SK-N-SH (cell line): ENCODE results near the gene CDC45.

ENCODE experiments used
- CTCF ChIP-seq: fragments of 200-600 bp; sonication (generic); IDR thresholded peaks from 2 replicates; pipeline ENCODE4 v1.6.1; 2017; ENCODE audit warnings: antibody characterized with exemption, mild to moderate bottlenecking, moderate library complexity
- EP300 ChIP-seq, 2 experiments: IDR thresholded peaks; 2 replicates each; pipeline versions ENCODE4 v1.4.0 to v1.6.1; 2012; ENCODE audit warnings: borderline replicate concordance in 1 of 2, low read depth in 1 of 2, low read length in 1 of 2
- EZH2phosphoT487 ChIP-seq: fragments of 200-600 bp; sonication (generic); IDR thresholded peaks from 2 replicates; pipeline ENCODE4 v1.6.1; 2017; ENCODE audit warnings: low read depth, mixed run types, mild to moderate bottlenecking, antibody characterized with exemption, moderate library complexity, borderline replicate concordance
- GABPA ChIP-seq: IDR thresholded peaks from 2 replicates; pipeline ENCODE4 v1.4.0; 2012; ENCODE audit warnings: low read depth, mild to moderate bottlenecking
- MXI1 ChIP-seq: IDR thresholded peaks from 2 replicates; pipeline ENCODE4 v1.6.1; 2012; ENCODE audit warnings: mild to moderate bottlenecking, low read depth, low read length, improper control_type of control experiment
- NRF1 ChIP-seq: IDR thresholded peaks from 2 replicates; pipeline ENCODE4 v1.6.1; 2012; ENCODE audit warnings: low read depth, mild to moderate bottlenecking, low read length
- RAD21 ChIP-seq: IDR thresholded peaks from 2 replicates; pipeline ENCODE4 v1.6.1; 2012; ENCODE audit warnings: mild to moderate bottlenecking, low read length
- RFX5 ChIP-seq: IDR thresholded peaks from 2 replicates; pipeline ENCODE4 v1.6.1; 2012; ENCODE audit warnings: mild to moderate bottlenecking, improper control_type of control experiment, low read length
- TAF1 ChIP-seq: IDR thresholded peaks from 2 replicates; pipeline ENCODE4 v1.6.1; 2012; ENCODE audit warnings: low read depth, mild to moderate bottlenecking, low read length, moderate library complexity, borderline replicate concordance
- TEAD4 ChIP-seq: IDR thresholded peaks from 2 replicates; pipeline ENCODE4 v1.4.0; 2012; ENCODE audit warnings: mild to moderate bottlenecking, borderline replicate concordance; ENCODE audit not compliant: insufficient read depth
- USF1 ChIP-seq: IDR thresholded peaks from 2 replicates; pipeline ENCODE4 v1.4.0; 2012; ENCODE audit warnings: low read depth, borderline replicate concordance
- TF ChIP-seq, protein P1 (sequence below): IDR thresholded peaks from 2 replicates; pipeline ENCODE4 v1.6.1; 2012; ENCODE audit warnings: mild to moderate bottlenecking, low read depth, low read length, moderate library complexity
- TF ChIP-seq, protein P2 (sequence below): fragments of 150-350 bp; IDR thresholded peaks from 2 replicates; pipeline ENCODE4 v1.6.1; 2017; ENCODE audit warnings: antibody characterized with exemption, low read length, low read depth, borderline replicate concordance

GRCh38 chr22:19524170-19525115 is 44.7 kb downstream of the CDC45 start, which contains the start of gene CLDN5:
- TF ChIP-seq, protein P1, sequence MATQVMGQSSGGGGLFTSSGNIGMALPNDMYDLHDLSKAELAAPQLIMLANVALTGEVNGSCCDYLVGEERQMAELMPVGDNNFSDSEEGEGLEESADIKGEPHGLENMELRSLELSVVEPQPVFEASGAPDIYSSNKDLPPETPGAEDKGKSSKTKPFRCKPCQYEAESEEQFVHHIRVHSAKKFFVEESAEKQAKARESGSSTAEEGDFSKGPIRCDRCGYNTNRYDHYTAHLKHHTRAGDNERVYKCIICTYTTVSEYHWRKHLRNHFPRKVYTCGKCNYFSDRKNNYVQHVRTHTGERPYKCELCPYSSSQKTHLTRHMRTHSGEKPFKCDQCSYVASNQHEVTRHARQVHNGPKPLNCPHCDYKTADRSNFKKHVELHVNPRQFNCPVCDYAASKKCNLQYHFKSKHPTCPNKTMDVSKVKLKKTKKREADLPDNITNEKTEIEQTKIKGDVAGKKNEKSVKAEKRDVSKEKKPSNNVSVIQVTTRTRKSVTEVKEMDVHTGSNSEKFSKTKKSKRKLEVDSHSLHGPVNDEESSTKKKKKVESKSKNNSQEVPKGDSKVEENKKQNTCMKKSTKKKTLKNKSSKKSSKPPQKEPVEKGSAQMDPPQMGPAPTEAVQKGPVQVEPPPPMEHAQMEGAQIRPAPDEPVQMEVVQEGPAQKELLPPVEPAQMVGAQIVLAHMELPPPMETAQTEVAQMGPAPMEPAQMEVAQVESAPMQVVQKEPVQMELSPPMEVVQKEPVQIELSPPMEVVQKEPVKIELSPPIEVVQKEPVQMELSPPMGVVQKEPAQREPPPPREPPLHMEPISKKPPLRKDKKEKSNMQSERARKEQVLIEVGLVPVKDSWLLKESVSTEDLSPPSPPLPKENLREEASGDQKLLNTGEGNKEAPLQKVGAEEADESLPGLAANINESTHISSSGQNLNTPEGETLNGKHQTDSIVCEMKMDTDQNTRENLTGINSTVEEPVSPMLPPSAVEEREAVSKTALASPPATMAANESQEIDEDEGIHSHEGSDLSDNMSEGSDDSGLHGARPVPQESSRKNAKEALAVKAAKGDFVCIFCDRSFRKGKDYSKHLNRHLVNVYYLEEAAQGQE: no peak
- TF ChIP-seq CTCF: no peak
- TF ChIP-seq GABPA: no peak
- no peak for TF ChIP-seq NRF1
- TF ChIP-seq MXI1: no peak
- no peak for TF ChIP-seq TEAD4
- TF ChIP-seq USF1: no peak
- TF ChIP-seq EP300 (IDR thresholded peaks at IDR 0.05; ENCODE audit: borderline replicate concordance in 1 of 2, low read depth in 1 of 2, low read length in 1 of 2): no peak
- TF ChIP-seq EZH2phosphoT487: no peak
- TF ChIP-seq, protein P2, sequence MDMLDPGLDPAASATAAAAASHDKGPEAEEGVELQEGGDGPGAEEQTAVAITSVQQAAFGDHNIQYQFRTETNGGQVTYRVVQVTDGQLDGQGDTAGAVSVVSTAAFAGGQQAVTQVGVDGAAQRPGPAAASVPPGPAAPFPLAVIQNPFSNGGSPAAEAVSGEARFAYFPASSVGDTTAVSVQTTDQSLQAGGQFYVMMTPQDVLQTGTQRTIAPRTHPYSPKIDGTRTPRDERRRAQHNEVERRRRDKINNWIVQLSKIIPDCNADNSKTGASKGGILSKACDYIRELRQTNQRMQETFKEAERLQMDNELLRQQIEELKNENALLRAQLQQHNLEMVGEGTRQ: no peak
- no peak for TF ChIP-seq RFX5
- no peak for TF ChIP-seq RAD21
- TF ChIP-seq TAF1: no peak
